GM21447 (cell line): ENCODE results near the gene ATP13A2.
A peak's percentile ranks its signal among the peaks of the same experiment; 100 is the strongest.

Experiments
- ATAC-seq: cut with Tn5 transposase; IDR thresholded peaks from one replicate; pipeline ENCODE4 v1.9.1; 2021; ENCODE audit not compliant: unreplicated experiment

ATP13A2 gene

DNA sequence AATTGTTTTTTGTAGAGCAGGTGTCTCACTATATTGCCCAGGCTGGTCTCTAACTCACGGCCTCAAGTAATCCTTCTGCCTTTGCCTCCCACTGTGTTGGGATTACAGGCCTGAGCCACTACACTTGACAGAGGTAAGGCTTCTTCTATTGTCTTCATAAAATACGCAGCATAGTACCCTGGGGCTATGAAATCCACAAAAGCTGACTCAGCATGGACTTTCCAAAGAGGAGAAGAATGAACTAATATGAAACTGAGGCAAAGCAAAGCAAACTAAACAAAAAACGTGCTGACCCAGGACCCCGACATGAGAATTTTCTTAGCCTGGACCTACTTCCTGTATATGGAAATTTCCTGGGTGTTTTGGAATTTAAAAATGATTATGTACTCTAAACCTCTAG is 18.5 kb upstream of the ATP13A2 start:
- ATAC-seq: no peak

DNA sequence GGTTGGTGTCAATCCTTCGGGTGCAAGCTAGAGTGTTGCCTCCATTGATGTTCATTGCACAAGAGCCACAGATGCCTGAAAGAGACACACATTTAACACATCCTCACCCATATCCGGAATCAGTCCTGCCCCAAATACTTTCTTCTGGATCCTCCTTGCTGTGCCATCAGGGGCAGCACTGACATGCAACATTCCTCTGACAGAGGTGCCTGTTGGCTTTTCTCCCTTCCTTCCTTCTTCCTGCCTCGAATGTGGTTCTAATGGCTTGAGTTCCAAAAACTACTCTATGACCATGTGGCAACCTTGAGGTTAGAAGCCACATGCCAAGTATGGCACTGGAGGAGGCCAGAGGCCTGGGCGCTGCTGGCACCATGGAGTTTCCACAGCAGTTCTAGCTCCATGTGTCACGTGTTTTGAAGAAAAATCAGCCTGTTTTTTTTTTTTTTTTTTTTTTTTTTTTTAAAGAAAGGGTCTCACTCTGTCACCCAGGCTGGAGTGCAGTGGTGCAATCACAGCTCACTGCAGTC is 17.0 kb upstream of the ATP13A2 start:
- no peak for ATAC-seq

DNA sequence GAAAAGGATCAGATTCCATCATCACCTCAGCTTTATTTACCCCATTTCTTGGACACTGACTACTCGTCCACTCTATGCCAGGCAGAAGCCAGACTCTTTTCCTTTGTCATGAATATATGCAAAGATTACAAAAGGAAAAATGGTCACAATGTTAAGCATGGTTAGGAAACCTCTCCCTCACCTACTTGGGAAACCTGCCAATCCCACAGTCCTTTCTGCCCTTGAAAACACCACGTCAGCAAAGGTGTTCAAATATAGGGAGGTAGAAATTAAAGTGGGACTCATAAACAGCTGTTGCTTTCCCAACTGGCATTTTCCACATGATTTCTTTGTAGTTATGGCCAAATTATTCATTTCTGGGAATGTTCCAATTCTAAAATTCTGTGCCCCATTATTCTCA is 16.2 kb upstream of the ATP13A2 start:
- no peak for ATAC-seq

DNA sequence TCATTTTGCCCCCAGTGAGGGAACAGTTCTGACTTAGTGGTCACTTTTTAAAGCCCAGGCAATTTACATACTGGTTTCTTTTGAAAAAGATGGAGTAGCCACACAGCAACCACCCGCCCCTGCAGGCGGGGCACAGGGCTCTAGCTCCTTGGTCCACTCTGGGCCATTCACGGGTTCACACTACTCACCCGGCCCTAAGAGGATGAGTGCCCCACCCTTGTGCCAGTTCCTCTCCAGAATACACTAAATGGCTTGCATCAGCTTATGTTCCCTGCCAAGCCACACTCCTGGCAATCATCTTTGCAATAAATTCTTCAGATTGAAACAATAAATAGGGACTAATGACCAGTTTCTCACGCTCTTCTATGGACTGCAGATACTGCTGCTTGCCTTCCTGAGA is 15.7 kb upstream of the ATP13A2 start:
- ATAC-seq: no peak

DNA sequence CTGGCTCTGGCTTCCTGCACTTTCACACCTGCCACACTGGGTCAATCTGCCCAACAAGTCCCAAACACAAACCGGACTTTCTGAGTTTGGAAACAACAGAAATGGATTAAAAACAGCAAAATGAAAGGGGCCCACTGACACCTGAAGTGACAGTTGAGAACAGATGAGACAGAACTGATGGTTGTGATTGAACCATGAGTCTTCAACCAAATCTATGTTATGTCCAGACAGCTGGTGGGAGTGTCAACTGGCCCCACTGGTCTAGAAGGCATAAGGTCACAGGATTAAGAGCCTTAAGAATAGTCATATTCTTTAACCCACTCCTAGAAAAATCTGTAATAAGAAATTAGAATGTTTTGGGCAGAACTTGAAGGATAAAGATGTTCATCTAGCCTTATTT is 13.0 kb upstream of the ATP13A2 start:
- ATAC-seq: no peak

DNA sequence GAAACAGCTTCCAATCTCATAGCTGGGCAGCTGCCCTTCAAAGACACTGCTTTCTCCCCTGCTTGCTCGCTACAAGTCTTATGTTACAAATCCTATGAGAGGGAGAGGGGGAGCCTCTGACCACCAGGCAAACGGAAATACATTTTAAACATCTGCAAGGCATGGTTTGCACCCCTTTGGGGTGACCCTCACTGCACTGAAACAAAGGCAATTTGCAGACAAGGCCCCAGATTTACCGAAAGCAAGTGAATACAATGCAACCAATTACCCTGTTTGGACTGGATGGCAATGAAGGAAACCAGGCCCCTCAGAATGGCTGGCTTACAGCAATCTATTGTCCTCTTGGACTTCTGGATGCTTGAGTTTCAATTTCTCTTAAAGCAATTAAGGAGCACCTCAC is 11.8 kb upstream of the ATP13A2 start:
- ATAC-seq: no peak

DNA sequence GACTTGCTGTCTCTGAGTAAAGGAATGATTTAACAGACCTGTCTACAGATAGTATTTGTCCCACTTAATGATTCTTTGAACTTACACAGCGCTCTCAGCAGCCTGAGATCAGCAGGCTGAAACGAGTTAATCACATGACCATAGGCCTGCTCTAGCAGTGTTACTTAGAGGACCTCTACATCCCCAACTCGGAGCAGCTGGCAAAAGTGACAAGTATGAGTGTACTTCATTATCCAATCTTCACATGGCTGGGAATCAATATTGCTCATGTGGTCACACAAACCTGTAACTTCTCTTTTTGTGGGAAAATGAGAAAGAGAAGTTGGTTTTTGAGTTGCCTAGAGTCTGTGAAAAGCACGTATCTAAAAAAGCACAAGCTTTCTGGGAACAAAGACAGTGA is 11.4 kb upstream of the ATP13A2 start:
- no peak for ATAC-seq

DNA sequence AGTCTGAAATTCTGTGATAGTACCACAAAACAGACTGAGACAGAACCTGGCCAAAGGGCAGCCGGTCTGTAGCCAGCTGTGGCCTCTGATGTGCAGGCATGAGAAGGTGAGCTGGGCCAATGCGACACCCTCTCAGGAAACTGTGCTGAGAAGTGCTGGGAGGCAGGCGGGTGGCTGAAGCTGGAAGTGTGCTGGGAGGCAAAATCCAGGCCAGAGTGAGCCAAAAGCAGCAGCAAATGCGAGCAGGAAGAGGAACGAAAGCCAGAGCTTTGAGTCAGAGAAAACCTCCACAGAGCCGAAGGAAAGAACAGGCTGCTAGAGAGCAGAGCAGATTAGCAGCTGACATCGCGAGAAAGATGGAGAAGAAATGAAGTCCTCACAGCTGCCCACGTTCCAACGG is 10.2 kb upstream of the ATP13A2 start:
- ATAC-seq: no peak

DNA sequence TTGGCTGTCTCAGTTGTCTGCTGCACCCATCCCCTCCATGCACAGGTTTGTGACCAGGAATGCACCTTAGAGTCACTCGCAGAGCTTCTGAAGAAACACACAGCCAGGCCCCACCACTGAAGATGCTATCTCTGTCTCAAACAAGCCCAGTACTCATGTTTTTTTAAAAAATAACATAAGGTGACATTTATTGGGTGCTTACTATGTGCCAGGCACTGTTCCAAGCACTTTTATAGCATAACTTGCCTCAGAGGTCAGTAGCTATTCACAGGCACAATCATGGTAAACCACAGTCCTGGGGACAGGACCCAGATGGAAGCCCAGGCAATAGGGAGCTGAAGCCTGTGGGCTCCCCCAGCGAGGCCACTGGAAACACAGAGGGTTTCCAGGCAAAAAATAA is 8.8 kb upstream of the ATP13A2 start:
- ATAC-seq: no peak

DNA sequence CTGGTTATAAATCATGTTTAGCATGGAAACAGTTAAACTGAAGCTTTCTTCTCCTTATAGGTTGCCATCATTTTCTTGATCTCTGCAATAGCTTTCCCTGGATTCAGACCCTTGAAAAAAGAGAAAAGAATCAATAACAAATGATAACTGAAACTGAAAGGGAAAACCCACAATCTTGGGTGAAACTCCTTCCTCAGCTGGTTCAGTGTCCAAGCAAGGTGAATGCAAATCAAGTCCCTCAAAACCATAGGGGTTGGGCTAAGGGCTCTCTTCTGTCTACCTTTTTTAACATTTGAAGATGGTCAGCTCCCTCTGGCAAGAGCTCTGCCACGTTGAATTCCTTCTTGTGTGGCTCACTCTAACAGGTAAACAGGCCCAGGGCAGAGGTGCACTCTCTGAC is 7.1 kb upstream of the ATP13A2 start:
- peak; percentile 60 for ATAC-seq

DNA sequence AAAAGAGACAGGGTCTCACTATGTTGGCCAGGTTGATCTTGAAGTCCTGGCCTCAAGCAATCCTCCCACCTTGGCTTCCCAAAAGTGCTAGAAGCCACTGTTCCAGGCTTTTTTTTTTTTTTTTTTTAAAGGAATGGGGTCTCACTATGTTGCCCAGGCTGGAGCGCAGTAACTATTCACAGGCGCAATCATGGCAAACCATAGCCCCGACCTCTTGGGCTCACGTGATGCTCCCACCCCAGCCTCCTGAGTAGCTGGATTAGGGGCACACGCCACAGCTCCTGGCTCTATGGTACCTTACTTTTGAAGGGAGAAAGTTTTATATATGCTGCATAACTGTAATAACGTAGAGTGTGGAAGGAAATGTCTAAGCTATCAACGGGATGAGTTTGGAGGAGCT is 5.7 kb upstream of the ATP13A2 start:
- no peak for ATAC-seq

DNA sequence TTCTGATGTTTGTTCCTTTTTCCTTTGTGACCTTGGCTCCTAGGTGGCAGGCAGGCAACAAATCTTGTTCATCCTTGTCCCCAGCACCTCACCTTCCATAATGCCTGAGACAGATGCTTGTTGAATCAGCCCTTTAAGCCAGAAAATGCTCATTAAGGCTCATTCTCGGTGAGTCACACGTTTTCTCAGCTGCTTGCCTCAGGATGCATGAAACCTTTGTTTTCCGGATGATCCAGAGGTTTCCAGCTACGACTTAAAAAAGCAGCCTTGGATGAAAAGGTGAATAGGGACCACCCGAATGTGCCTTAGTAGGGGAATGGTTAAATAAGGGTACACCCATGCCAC is 4.6 kb upstream of the ATP13A2 start:
- no peak for ATAC-seq

DNA sequence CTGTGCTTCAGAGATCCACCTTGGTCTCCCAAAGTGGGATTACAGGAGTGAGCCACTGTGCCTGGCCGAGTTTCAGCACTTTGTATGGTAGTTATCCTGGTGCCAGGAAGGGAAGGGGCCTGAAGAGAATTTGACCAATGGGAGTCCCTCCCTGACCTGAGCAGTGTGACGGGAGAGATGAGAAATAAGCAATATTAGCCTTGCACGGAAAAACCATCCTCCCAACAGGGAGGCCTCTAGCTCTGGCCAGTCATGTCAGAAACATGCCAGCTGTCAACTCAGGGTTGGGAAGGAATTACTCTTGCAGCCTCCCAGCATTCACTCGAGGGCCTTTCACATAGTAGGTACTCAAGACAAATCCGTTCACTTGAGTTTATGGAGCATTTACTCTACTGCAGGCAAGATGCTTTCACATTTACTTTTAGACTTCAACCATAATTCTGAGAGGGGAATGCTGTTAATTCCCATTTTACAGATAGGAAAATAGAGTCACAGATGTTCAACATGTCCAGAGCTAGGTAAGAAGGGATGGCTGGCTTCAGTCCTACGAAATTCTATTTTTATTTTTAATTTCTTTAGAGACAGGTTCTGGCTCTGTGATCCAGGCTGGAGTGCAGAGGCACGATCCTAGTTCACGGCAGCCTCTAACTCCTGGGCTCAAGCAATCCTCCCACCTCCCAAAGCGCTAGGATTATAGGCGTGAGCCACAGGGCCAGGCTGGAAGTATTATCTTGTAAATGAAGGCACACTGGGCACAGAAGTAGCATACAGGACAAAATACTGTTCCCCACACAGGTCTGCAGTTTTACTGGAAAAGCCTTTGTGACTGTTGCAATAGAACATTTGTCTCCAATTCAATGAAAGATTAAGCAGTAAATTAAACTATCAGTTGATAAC is 3.2 kb upstream of the ATP13A2 start:
- ATAC-seq: no peak

DNA sequence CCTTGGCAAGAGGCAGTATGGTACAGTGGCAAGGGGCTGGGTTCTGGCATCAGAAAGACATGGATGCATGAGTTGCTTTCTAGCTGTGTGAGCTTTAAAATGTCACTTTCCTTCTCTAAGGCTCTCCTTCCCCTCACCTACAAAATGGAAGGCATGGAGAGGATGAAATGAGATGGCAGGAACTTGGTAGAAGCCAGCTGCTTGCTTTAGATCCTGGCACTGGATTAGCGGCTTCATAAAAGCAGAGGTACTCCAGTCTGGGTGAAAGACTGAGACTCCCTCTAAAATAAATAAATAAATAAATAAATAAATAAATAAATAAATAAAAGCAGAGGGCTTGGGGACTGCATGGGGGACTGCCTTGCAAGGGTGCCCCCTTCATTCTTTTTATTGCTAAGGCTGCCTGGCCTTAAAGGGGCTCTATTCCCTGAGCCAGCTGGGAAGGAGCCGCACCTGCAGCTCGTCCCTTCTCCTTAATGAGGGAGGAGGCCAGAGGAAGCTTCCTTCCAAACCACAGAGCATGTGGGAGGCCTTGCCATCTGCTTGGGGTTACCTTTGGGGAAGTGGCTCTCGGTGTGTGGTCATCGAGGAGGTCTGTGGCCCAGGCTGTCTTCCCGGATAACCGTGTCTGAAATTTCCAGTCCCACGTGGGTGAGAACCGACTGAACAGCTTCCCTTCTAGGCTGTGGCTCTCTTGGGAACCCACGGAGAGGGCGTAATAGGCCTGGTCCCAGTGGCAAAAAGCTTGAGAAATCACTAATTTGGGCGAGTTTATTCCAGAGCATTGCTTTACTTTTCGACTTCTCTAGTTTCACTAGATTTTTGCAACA is 2.0 kb upstream of the ATP13A2 start:
- no peak for ATAC-seq

DNA sequence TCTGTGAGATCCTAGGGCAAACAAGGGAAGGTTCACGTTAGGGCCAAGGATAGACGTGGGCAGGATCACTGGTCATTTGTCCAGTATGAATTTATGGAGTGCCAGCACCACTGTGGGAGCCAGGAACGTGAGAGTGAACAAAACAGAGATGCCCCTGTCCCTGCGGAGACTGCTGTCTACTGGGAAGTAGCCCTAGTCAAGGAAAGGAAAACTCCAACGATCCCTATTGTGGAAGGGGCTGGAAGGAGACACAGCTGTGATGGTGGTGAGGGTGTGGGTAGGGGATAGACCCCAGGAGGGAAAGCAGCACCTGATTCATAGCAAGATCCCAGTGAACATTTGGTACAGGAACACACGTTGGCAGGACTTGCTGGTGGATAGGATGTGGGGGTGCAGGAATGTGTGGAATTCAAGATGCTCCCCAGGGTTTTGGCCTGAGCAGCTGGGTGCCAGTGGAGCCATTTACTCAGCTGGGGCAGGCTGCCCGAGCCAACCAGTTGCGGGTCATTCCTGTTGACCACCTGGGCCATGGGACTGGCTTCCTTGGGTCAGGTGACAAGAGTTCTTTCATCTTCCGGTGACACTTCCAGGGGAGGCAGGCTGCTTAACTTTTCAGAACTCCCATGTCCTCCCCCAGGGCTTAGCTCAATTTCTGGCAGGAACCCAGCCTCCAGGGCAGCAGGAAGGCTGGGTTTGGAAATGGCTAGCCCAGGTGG is 1.2 kb upstream of the ATP13A2 start:
- no peak for ATAC-seq

DNA sequence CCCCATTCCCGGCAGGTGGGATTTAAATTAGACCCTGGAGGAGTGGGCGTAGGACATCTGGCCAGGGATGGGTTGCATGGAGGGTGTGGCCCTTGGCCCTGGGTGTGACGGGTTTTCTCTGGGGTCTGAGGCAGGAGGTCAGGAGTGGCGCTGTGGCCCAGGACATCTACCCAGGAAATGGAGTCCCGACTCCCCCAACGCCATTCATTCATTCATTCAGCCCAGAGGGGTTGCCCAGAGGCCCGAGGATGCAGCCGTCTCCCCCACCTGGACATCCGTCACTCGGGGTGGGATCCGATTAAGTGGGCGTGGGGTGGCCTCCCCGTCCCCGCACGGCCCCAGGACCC is 663 bp downstream of the ATP13A2 start:
- ATAC-seq: peak; percentile 8

DNA sequence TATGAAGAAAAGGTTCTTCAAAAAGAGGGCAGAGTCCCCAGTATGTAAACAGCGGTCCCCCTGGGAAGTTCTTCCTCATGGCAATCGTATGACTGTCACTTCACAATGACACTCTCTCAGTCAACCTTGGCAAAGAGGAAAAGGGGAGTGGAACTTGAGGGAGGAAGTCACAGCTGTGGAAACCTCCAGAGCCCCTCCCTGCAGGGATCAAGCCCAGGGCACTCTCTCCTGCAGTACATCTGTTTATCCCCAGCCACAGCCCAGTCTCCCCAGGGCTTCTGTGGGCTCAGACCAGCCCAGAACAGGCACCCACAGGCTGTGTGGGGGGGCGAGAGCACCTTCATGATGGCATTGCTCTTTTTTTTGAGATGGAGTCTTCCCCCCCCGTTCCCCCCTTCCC is 2.0 kb downstream of the ATP13A2 start:
- ATAC-seq: no peak

DNA sequence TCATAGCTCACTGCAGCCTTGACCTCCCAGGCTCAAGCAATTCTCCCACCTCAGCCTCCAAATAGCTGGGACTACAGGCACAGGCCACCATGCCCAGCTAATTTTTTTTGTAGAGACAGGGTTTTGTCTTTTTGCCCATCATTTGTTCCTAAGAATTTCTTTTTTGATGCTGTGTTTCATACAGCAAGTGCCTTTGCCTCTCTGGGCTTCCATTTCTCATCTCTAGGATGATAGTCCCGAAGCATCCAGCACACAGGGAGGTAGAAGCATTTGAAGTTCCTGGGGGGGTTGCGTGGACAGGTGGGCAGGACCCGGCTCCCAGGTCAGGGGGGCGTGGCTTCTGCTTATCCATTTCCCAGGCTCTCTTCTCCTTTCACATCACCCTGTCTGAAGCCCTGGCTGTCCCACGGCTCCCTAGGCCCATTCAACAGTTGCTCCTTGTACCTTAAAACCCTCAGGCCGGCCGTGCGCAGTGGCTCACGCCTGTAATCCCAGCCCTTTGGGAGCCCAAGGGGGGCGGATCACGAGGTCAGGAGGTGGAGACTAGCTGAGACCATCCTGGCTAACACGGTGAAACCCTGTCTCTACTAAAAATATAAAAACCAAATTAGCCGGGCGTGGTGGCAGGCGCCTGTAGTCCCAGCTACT is 3.4 kb downstream of the ATP13A2 start:
- ATAC-seq: no peak

DNA sequence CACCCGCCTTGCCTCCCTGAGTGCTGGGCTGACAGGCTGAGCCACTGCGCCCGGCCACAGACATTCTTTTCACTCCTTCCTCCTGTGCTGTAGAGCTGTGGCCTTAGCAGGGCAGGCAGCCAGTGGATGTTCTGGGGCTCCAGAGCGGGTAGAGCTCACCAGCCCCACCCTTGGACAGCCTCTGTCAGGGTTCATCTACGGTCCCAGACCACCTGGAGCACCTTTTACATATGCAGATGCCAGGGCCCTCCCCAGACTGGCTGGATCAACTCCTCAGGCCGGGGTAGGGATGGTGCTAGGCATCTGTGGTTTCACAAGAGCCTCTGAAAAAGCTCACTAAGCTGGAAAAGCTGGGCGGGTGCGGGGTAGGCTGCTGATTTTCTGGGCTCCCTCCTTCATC is 4.6 kb downstream of the ATP13A2 start:
- no peak for ATAC-seq

DNA sequence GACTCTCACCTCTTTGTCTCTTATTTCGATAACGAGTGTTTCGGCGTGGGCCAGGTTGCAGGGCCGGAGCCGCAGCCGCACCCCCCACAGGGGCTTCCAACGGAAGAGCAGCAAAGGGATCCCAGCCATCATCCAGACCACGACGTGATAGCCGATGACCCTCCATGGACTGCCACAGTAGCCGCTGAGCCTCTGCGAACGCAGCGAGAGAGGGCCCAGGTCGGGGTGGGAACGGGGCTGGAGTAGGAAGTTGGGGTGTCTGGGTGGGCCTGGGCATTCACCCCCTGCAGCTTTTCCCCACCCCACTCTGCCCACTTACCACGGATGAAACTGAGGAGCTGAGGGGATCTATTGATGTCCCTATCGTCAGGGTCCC is 6.4 kb downstream of the ATP13A2 start:
- ATAC-seq: no peak
